ENCODE measurements around the gene COL13A1. TPM values are rescaled to one million over a fixed set of nuclear protein-coding genes. Genes with fewer than 3 reads are reported as not detected.

The COL13A1 gene
- total and polyA plus RNA-seq, 7 donors = 0.69 to 5.7 (median 2.9) TPM

DNA sequence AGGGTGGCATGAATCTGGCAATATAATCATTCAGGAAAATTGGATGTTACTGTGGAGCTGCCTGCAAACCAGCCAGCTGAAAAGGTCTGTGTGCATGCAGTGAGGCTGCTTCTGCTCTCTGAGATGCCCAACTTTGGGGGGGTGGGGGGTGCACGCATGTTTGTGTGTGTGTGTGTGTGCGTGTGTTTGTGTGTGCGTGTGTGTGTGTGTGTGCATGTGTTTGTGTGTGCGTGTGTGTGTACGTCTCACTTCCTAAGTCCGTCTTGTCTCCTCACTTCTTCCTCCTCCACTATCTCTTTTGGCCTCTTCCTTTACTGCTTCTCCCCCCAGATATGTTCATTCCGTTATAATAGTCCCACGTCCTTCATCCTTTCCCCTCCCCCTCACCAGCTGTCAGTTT lies 148.1 kb downstream of the COL13A1 start:
- TF ChIP-seq POLR2AphosphoS5 (IDR thresholded peaks at IDR 0.05) = no peak
- intact Hi-C loops (cut with DNase I) = no loop called here
- no peak for DNase-seq
- Histone ChIP-seq H3K27ac (no peak overlapping the region), H3K9me3 (no peaks in the 10 kb centered on the region), H3K4me3 (no peak overlapping the region), H3K4me1 (no peaks in the 10 kb centered on the region), H3K27me3 (no peaks in the 10 kb centered on the region), H3K36me3 (no peaks in the 10 kb centered on the region)
- WGBS, 2 donors = 79 to 85% methylated on average over 8 of the region's 8 CpGs

GRCh38 chr10:69951658-69952057 lies 150.0 kb downstream of the COL13A1 start:
- no peak overlapping the region for H3K4me3 ChIP-seq
- no peaks in the 10 kb centered on the region for H3K4me1 ChIP-seq
- DNase-seq = no peak
- no peak for TF ChIP-seq CTCF (IDR thresholded peaks at IDR 0.05)
- TF ChIP-seq POLR2AphosphoS5 (IDR thresholded peaks at IDR 0.05) = no peak
- no peak for TF ChIP-seq POLR2A (IDR thresholded peaks at IDR 0.05)
- no peak for TF ChIP-seq EP300 (IDR thresholded peaks at IDR 0.05)
- no peaks in the 10 kb centered on the region for H3K36me3 ChIP-seq
- intact Hi-C loops (cut with DNase I) = no loop called here
- 86 to 92% methylated on average over 3 of the region's 3 CpGs for WGBS, 2 donors
- no peaks in the 10 kb centered on the region for H3K9me3 ChIP-seq
- H3K27me3 ChIP-seq = no peaks in the 10 kb centered on the region
- no peak overlapping the region for H3K27ac ChIP-seq

DNA sequence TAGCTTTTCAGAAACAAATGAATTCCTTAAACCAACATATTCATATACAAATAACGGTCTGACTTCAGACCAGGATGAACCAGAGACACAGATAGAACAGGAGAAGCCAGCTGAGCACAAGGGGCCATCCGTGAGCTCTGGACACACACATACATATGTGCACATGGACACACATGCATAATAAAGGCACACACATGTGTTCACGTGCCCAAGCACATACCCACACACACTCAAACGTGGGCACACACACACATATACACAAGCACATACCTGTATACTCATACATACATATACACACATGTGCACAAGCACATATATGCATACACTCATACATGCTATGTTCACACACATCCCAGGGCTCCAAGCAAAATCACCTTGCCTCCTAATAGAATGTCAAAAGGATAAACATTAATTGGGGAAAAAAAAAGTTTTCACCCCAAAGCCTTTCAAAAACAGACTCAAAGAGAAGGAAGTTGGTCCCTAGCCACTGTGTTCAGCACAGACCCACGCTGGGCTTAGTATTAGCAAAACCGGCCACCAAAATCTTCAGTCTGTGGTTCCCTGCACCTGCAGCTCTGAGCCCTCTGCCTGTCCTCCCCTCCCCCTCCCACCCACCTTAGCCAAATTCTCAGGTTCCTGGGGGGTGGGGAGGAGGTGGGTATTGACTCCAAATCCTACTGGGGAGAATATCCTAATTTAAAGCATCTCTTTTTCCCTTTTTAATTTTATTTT lies 150.5 kb downstream of the COL13A1 start:
- 58 to 59% methylated on average over 6 of the region's 6 CpGs for WGBS, 2 donors
- TF ChIP-seq CTCF (IDR thresholded peaks at IDR 0.05) (no peak), POLR2A (IDR thresholded peaks at IDR 0.05) (no peak), POLR2AphosphoS5 (IDR thresholded peaks at IDR 0.05) (no peak), EP300 (IDR thresholded peaks at IDR 0.05) (no peak)
- DNase-seq = peak; percentile 41

DNA sequence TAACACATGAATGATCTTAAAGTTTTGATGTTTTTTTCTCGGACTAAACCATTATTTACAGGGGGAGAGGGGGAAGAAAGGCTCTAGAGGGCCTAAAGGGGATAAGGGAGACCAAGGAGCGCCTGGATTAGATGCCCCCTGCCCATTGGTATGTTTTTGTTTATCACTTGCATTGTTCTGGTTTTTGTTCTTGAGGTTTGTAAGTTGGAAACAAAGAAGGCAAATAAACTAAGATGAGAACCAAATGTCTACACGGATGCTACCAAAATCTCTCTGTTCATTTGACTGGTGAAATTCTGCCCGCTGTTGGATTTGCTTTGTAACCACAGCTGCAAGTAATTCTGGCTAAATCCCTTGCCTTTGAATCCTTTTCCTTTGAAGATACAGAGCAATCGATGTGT lies 151.1 kb downstream of the COL13A1 start:
- no peak overlapping the region for H3K4me3 ChIP-seq
- H3K36me3 ChIP-seq = no peaks in the 10 kb centered on the region
- no peaks in the 10 kb centered on the region for H3K4me1 ChIP-seq
- H3K27ac ChIP-seq = no peak overlapping the region
- no peaks in the 10 kb centered on the region for H3K27me3 ChIP-seq
- no peak for DNase-seq
- intact Hi-C loops (cut with DNase I) = no loop called here
- 68 to 70% methylated on average over 5 of the region's 5 CpGs for WGBS, 2 donors
- TF ChIP-seq CTCF (IDR thresholded peaks at IDR 0.05) (no peak), POLR2A (IDR thresholded peaks at IDR 0.05) (no peak), POLR2AphosphoS5 (IDR thresholded peaks at IDR 0.05) (no peak)
- H3K9me3 ChIP-seq = no peaks in the 10 kb centered on the region

More for the DNA sequence above, 150.5 kb downstream of the COL13A1 start:
- no peaks in the 10 kb centered on the region for H3K36me3 ChIP-seq
- H3K9me3 ChIP-seq = no peaks in the 10 kb centered on the region
- no peaks in the 10 kb centered on the region for H3K4me1 ChIP-seq
- no peak overlapping the region for H3K27ac ChIP-seq
- no peaks in the 10 kb centered on the region for H3K27me3 ChIP-seq
- no peak overlapping the region for H3K4me3 ChIP-seq
- intact Hi-C loops (cut with DNase I) = no loop called here

DNA sequence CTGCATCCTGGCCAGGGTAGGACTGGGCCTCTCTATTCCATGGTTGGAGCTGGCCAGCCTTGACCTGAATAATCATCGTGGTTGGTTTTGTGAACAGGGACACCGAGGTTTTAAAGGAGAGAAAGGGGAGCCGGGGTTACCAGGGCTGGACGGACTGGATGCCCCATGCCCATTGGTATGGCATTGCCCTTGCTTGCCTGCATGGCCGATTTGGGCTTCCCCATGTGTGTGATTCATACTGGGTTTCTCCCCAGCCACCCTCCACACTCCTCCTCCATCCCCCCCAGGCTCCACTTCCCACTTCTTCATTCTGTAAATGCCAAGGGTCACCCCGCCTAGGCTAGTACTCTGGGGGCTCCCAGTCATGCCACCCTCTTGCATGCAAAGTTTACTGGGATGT lies 152.1 kb downstream of the COL13A1 start:
- no peaks in the 10 kb centered on the region for H3K36me3 ChIP-seq
- 76 to 86% methylated on average over 6 of the region's 6 CpGs for WGBS, 2 donors
- no peaks in the 10 kb centered on the region for H3K27me3 ChIP-seq
- DNase-seq = peak; percentile 58
- no peak overlapping the region for H3K27ac ChIP-seq
- no peaks in the 10 kb centered on the region for H3K4me1 ChIP-seq
- H3K9me3 ChIP-seq = no peaks in the 10 kb centered on the region
- intact Hi-C loops (cut with DNase I) = no loop called here
- TF ChIP-seq EP300 (IDR thresholded peaks at IDR 0.05) (no peak), POLR2A (IDR thresholded peaks at IDR 0.05) (no peak), CTCF (IDR thresholded peaks at IDR 0.05) (no peak), POLR2AphosphoS5 (IDR thresholded peaks at IDR 0.05) (no peak)
- H3K4me3 ChIP-seq = no peak overlapping the region
